ENCODE measurements around the gene RFPL3. TPM values are rescaled to one million over a fixed set of nuclear protein-coding genes. Genes with fewer than 3 reads are reported as not detected.
A peak's percentile ranks its signal among the peaks of the same experiment; 100 is the strongest.

RFPL3 gene
- total RNA-seq, 4 donors from 2014 or later, result not detected

- Histone ChIP-seq H3K27me3 (no peaks in the 10 kb centered on the region), H3K27ac (no peak overlapping the region), H3K4me3 (no peak overlapping the region), H3K4me1 (peaks cover 0 to 17% (median 1%) of the 10 kb centered on the region in 4 donors), H3K36me3 (peaks cover 0 to 93% (median 5%) of the 10 kb centered on the region in 3 donors), H3K9me3 (no peaks in the 10 kb centered on the region)
- TF ChIP-seq POLR2A (IDR thresholded peaks at IDR 0.05) (no peak), CTCF (IDR thresholded peaks at IDR 0.05) (no peak)
- no peak for DNase-seq
Observed at GRCh38 chr22:32404021-32404420, 46.4 kb downstream of the RFPL3 start.

GRCh38 chr22:32407312-32407711 lies 49.6 kb downstream of the RFPL3 start:
- peaks cover 0 to 60% (median 5%) of the 10 kb centered on the region in 3 donors for H3K36me3 ChIP-seq
- peak overlapping the region in 2 of 4 donors; percentile 3 to 49 for H3K27ac ChIP-seq
- no peaks in the 10 kb centered on the region for H3K27me3 ChIP-seq
- TF ChIP-seq CTCF (IDR thresholded peaks at IDR 0.05) (no peak), POLR2A (IDR thresholded peaks at IDR 0.05) (no peak)
- no peak overlapping the region for H3K4me3 ChIP-seq
- peaks cover 0 to 35% (median 1%) of the 10 kb centered on the region in 4 donors for H3K4me1 ChIP-seq
- DNase-seq, result no peak
- H3K9me3 ChIP-seq, result no peaks in the 10 kb centered on the region

GRCh38 chr22:32407936-32408335 lies 50.3 kb downstream of the RFPL3 start:
- Histone ChIP-seq H3K4me3 (no peak overlapping the region), H3K4me1 (peaks cover 0 to 35% (median 1%) of the 10 kb centered on the region in 4 donors), H3K9me3 (no peaks in the 10 kb centered on the region), H3K27ac (peak overlapping the region in 3 of 4 donors; percentile 3 to 49 (median 20)), H3K36me3 (peaks cover 0 to 53% (median 5%) of the 10 kb centered on the region in 3 donors), H3K27me3 (no peaks in the 10 kb centered on the region)
- DNase-seq, result peak in 1 of 3 donors; percentile 73
- TF ChIP-seq POLR2A (IDR thresholded peaks at IDR 0.05) (no peak), CTCF (IDR thresholded peaks at IDR 0.05) (no peak)

GRCh38 chr22:32409977-32410376 lies 52.3 kb downstream of the RFPL3 start:
- H3K9me3 ChIP-seq, result no peaks in the 10 kb centered on the region
- peaks cover 0 to 33% (median 5%) of the 10 kb centered on the region in 3 donors for H3K36me3 ChIP-seq
- peaks cover 0 to 35% (median 1%) of the 10 kb centered on the region in 4 donors for H3K4me1 ChIP-seq
- H3K4me3 ChIP-seq, result peak overlapping the region in 2 of 4 donors; percentile 85 to 91
- H3K27ac ChIP-seq, result peak overlapping the region in 3 of 4 donors; percentile 77 to 89 (median 86)
- DNase-seq, result peak in 2 of 3 donors; percentile 64 to 71
- no peak for TF ChIP-seq CTCF (IDR thresholded peaks at IDR 0.05)
- TF ChIP-seq POLR2A (IDR thresholded peaks at IDR 0.05), result peak; percentile 60 to 63
- no peaks in the 10 kb centered on the region for H3K27me3 ChIP-seq

GRCh38 chr22:32410459-32410858 lies 52.8 kb downstream of the RFPL3 start:
- TF ChIP-seq POLR2A (IDR thresholded peaks at IDR 0.05), result no peak
- TF ChIP-seq CTCF (IDR thresholded peaks at IDR 0.05), result no peak
- no peak for DNase-seq
- Histone ChIP-seq H3K36me3 (peaks cover 0 to 28% (median under 1%) of the 10 kb centered on the region in 3 donors), H3K4me3 (peak overlapping the region in 3 of 4 donors; percentile 79 to 91 (median 85)), H3K4me1 (peaks cover 0 to 35% (median 1%) of the 10 kb centered on the region in 4 donors), H3K27ac (peak overlapping the region in 3 of 4 donors; percentile 77 to 89 (median 86)), H3K9me3 (no peaks in the 10 kb centered on the region), H3K27me3 (no peaks in the 10 kb centered on the region)

Small RNA genes lying within 50 kb of the gene (small RNA-seq; reads per million reads assigned to genes)
- 0 reads per million in 2 donors for gene AL021937.2
- 0 reads per million in 2 donors for gene IGLVIVOR22-2
- 0 reads per million in 2 donors for gene RF02171
- 0 reads per million in 2 donors for gene RF02172

Other genes starting within 250 kb of the RFPL3 start
- gene C22orf42, start 198.6 kb upstream of the RFPL3 start, total RNA-seq, result not detected
- gene RFPL2, start 152.8 kb upstream of the RFPL3 start, total RNA-seq, result not detected
- 10 to 100 TPM in 2 of 4 donors, 1 to 10 TPM in 2; 1.7 to 56.9 (median 19.0) TPM for gene SLC5A4, start 102.5 kb upstream of the RFPL3 start, total RNA-seq
- 100 to 1,000 TPM in 3 of 4 donors, 10 to 100 TPM in 1; 62.7 to 181 (median 126) TPM for gene RTCB, start 54.4 kb downstream of the RFPL3 start, total RNA-seq
- gene BPIFC, start 106.6 kb downstream of the RFPL3 start, total RNA-seq, result not detected
- 10 to 100 TPM; 61.1 to 98.3 (median 80.9) TPM for gene FBXO7, start 116.9 kb downstream of the RFPL3 start, total RNA-seq

Measured in Peyer's patch (tissue), 4 donors.